Right lobe of liver (tissue), 4 donors: ENCODE results near the gene AP4E1.
"Not testable (repeated sequence)": the region's sequence is repeated elsewhere in the genome, so short reads cannot be mapped to it uniquely, and the experiment has no call there.

Experiments
- CTCF ChIP-seq, 4 donors: fragments of 200-600 bp in 3 of 4; fragments of 450-650 bp in 1 of 4; IDR thresholded peaks; one replicate each; pipeline versions ENCODE4 v1.5.1 to v1.8.0; 2016 to 2022; ENCODE audit warnings: antibody characterized with exemption in 4 of 4, mild to moderate bottlenecking in 2 of 4
- POLR2A ChIP-seq: fragments of 450-650 bp; IDR thresholded peaks from one replicate; pipeline ENCODE4 v1.6.1; 2017; ENCODE audit warnings: antibody characterized with exemption, mild to moderate bottlenecking
- donor health status: DM: no; HTN: no; CAD: no.
- donor health status: DM: no; HTN: no; CAD: no.
- donor health status: DM: no; HTN: yes; CAD: no.

- not testable (repeated sequence) for TF ChIP-seq CTCF (IDR thresholded peaks at IDR 0.05); POLR2A
Observed at GRCh38 chr15:50950745-50951144, 42.3 kb downstream of the AP4E1 start.
